ENCODE results near the gene ZNF234.

GRCh38 chr19:44164673-44165512 is 23.5 kb downstream of the ZNF234 start, which contains the start of gene ZNF226:
- TF ChIP-seq CTCF (IDR thresholded peaks at IDR 0.05; ENCODE audit: low read depth, low read length, poor library complexity, severe bottlenecking), result no peak
- TF ChIP-seq EZH2phosphoT487 (IDR thresholded peaks at IDR 0.05; ENCODE audit: borderline replicate concordance, low read length), result no peak

All from DOHH2 (cell line).